Measurements from ENCODE around the gene CASP8AP2. TPM values are rescaled to one million over a fixed set of nuclear protein-coding genes. Genes with fewer than 3 reads are reported as not detected.

The CASP8AP2 gene
- total RNA-seq, 1 donor from 2014 or later = 9.5 TPM

DNA sequence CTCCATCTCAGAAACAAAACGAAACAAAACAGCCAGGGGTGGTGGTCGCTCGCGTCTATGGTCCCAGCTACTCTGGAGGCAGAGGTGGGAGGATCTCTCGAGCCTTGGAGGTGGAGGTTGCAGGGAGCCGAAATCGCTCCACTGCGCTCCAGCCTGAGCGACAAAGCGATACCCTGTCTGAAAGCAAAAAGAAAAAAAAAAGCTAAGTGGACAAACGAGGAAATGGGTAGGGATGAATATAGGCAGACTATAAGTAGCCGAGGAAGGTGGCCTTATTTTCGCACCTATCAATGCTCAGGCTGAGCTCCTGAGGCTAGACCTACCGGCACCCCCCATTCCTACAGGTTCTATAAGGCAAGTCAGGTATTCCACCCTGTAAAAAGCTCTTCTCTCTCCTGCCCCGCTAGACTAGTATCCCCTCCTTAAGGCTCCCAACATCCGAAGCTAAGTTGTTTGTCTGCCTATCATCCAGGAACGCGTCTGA lies 650 bp upstream of the CASP8AP2 start:
- no peak for DNase-seq (ENCODE audit: low read depth)

GRCh38 chr6:89830170-89830809 lies 610 bp downstream of the CASP8AP2 start:
- H3K36me3 ChIP-seq (ENCODE audit: control insufficient read depth, insufficient read depth, low read length) = no peaks in the 10 kb centered on the region
- peak overlapping the region; percentile 99 for H3K4me3 ChIP-seq (ENCODE audit: low read depth, low read length)
- no peak for TF ChIP-seq CTCF (IDR thresholded peaks at IDR 0.05; ENCODE audit: insufficient read depth, low read length, poor library complexity, severe bottlenecking)
- no peaks in the 10 kb centered on the region for H3K27me3 ChIP-seq (ENCODE audit: control insufficient read depth, insufficient read depth, low read length)
- DNase-seq (ENCODE audit: low read depth) = no peak

More for the DNA sequence above, 650 bp upstream of the CASP8AP2 start:
- Histone ChIP-seq H3K27me3 (ENCODE audit: control insufficient read depth, insufficient read depth, low read length) (no peaks in the 10 kb centered on the region), H3K4me3 (ENCODE audit: low read depth, low read length) (peak overlapping the region; percentile 99), H3K36me3 (ENCODE audit: control insufficient read depth, insufficient read depth, low read length) (no peaks in the 10 kb centered on the region)
- no peak for TF ChIP-seq CTCF (IDR thresholded peaks at IDR 0.05; ENCODE audit: insufficient read depth, low read length, poor library complexity, severe bottlenecking)

GRCh38 chr6:89834884-89835792 lies 5.5 kb downstream of the CASP8AP2 start:
- Histone ChIP-seq H3K27me3 (ENCODE audit: control insufficient read depth, insufficient read depth, low read length) (no peaks in the 10 kb centered on the region), H3K36me3 (ENCODE audit: control insufficient read depth, insufficient read depth, low read length) (no peaks in the 10 kb centered on the region), H3K4me3 (ENCODE audit: low read depth, low read length) (no peak overlapping the region)
- DNase-seq (ENCODE audit: low read depth) = no peak
- no peak for TF ChIP-seq CTCF (IDR thresholded peaks at IDR 0.05; ENCODE audit: insufficient read depth, low read length, poor library complexity, severe bottlenecking)

DNA sequence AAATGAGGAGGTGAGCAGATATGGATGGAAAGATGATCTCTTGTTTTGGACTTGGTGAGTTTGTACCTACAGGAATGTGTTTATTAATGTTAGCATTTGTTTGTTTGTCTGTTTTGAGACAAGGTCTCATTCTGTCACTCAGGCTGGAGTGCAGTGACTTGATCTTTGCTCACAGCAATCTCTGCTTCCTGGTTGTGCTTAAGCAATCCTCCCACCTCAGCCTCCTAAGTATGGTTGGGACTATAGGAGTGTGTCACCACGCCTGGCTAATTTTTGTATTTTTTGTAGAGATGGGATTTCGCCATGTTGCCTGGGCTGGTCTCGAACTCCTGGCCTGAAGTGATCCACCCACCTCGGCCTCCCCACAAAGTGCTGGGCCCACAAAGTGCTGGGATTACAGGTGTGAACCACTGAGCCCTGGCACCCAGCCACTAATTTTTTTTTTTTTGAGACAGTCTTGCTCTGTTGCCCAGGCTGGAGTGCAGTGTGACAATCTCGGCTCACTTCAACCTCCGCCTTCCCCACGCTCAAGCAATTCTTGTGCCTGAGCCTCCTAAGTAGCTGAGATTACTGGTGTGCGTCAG lies 7.1 kb downstream of the CASP8AP2 start:
- TF ChIP-seq CTCF (IDR thresholded peaks at IDR 0.05; ENCODE audit: insufficient read depth, low read length, poor library complexity, severe bottlenecking) = no peak
- Histone ChIP-seq H3K27me3 (ENCODE audit: control insufficient read depth, insufficient read depth, low read length) (no peaks in the 10 kb centered on the region), H3K4me3 (ENCODE audit: low read depth, low read length) (no peak overlapping the region), H3K36me3 (ENCODE audit: control insufficient read depth, insufficient read depth, low read length) (no peaks in the 10 kb centered on the region)
- DNase-seq (ENCODE audit: low read depth) = no peak

- no peak overlapping the region for H3K4me3 ChIP-seq (ENCODE audit: low read depth, low read length)
- TF ChIP-seq CTCF (IDR thresholded peaks at IDR 0.05; ENCODE audit: insufficient read depth, low read length, poor library complexity, severe bottlenecking) = no peak
- no peak for DNase-seq (ENCODE audit: low read depth)
- no peaks in the 10 kb centered on the region for H3K27me3 ChIP-seq (ENCODE audit: control insufficient read depth, insufficient read depth, low read length)
- H3K36me3 ChIP-seq (ENCODE audit: control insufficient read depth, insufficient read depth, low read length) = no peaks in the 10 kb centered on the region
Observed at GRCh38 chr6:89840538-89840937, 10.9 kb downstream of the CASP8AP2 start.

All from kidney epithelial cell (primary cell).